HG03025 (cell line): ENCODE measurements around the gene GABRG3.

Experiments
- ATAC-seq: cut with Tn5 transposase; IDR thresholded peaks from one replicate; pipeline ENCODE4 v1.9.1; 2021; ENCODE audit warnings: mild to moderate bottlenecking, moderate library complexity; ENCODE audit not compliant: unreplicated experiment, low FRiP score

The GABRG3 gene

DNA sequence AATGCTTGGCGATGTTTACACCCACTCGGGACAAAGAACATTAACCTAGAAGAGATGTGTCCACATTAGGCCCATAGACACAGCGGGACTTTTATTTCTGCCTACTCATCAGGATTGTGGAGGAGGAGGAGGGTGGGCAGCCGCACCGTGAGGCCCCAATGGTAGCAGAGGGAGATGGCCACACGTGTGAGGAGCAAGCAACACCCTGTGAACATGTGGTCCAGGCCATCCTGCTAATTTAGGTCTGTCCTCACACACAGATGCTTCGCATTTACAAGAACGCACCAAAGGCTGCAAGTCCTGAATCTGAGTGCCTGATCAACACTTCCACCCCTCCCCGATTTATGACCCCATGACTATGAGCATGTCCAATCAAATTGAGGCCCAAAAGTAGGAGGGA, 560.0 kb downstream of the GABRG3 start:
- ATAC-seq: no peak

DNA sequence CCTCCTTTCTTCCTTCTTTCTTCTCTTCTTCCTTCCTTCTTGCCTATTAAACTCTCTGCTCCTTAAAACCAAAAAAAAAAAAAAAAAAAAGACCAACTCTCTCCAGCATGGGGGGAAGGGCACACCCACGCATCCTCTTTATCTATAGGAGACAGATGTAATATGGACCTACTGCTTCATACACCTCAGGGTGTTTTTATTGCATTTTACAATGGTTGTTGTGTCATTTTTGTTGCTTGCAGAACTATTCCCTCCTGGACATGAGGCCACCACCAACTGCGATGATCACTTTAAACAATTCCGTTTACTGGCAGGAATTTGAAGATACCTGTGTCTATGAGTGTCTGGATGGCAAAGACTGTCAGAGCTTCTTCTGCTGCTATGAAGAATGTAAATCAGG, 561.4 kb downstream of the GABRG3 start:
- ATAC-seq: no peak

DNA sequence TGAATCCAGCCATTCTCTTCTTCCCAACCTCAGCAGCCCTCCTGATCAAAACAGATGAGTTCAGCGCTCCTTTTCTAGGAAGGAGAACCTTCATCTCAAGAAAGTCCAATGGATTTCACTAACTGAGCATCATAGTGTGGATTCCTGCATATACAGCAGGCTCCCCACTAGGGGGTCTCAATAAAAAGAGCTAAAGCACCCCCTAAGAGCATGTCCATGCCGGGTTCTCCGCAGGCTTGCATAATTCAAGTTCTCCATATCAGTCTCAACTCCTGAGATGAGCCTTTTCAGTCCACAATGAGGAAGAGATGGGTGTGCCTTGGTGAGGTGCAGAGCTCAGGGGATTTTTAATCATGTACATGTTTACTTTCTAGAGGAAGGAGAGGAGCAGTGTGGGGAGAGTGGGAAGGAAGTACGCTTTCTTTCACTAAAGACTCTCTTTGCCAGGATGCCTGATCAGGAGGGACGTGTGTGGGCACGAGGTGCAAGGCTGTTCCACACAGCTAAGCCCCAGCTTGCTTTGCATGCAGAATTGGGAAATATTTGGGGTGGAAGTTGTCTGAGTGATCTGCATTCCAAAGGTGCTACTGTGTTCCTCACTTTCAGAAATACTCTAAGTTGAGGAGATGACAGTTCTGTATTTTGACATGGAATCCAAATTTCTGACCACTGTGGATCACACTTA, 564.6 kb downstream of the GABRG3 start:
- no peak for ATAC-seq

DNA sequence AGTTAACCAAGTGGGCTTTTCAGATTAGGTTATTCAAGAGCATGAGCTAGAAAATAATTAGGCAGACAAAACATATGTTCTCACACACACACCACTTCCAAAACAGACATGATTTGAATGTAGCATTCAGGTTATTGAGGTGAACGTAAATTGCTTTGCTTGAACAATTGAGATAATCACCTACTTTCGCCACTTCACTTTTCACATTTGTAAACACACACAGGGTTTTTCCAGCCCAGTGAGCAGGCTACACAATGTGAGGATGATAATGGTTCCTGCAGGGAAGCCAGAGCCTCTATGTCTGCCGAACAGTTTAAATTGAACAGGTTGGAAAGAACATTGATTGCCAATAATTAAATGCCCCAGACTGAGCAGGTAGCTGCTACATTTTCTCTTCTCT, 567.3 kb downstream of the GABRG3 start:
- no peak for ATAC-seq

DNA sequence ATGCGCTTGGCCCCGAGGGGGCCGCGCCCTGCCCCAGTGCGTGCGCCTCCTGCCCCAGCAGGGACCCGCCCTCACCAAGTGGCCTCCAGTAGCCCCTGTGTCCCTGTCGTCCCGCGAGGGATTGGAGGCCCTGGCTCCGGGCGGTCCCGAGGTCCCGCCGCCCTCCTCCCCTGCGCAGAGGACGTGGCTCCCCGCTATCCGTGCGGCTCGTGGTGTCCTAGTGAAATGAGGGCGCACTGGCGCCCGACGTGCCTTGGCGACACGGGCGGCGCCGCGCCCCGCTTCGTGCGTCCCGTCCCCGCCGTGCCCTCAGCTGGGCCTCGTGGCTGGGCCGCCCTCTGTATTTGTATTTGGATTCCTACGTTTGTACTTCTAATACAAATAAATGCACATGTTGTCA, 570.6 kb downstream of the GABRG3 start:
- ATAC-seq: no peak

DNA sequence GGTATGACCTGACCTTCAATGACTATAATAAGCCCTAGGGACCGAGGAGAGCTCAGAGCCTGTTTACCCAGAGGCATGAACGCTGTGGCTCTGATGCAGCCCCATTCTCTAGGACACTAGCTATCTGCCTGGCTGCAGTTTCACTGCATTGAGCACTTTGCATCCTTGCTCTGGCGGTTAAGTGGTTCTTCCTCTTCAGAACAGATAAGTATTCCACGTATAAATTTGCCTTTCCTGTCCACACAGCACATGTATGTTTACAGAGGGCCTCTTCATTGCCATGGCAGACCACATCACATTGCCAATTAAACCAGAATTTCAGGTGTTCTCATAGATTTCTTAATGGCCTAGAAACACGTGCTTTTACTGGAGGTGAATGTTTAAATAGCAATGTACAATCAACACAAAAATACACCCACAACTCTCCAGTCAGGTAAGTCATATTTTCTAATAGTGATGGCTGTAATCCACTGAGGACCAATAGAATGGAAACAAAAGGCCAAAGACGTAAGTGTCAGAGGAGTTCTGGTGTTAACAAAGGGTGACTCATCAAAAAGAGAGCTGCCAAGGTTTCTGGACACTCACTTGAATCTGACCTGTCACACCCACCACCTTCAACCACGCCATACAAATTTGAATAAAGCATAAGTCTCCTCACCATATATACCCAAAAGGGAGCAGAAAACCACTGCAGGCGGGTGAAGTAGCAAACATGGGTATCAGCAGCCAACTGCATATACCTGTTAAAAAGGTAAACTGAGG, 574.7 kb downstream of the GABRG3 start:
- no peak for ATAC-seq

DNA sequence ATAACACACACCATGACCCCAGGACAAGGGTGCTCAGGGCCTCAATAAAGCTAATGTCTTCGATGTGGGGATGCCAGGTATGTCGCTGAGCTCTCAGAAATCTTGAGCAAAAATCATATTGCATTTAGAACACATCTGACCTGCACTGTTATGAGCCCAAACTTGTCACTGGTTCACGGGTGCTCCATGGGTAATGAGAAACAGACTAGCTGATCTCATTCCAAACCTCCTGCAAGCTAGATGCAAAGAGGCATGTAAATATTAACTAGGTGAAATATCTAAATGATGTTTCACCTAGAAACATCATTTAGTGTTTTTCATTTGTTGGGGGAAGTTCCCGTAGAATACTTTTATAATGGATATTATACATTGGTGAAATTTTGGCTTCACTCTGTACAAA, 578.8 kb downstream of the GABRG3 start:
- no peak for ATAC-seq

DNA sequence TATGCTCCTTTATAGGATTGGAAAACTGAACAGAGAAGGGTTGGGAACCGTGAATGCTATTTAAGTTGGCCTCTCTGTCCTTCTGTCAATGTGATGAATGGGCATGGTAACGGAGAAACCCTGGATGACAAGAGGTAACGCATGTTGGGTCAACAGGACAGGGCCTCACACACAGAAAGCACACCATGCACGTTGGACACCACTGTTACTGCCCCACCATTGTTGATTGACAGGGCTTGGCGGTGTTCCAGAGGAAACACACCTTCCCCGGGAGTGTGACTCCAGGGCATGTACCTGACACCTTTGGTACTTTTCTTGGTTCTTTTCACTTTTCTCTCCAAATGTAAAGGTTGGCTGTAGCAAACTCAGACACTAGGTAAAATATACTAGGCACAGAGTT, 579.7 kb downstream of the GABRG3 start:
- no peak for ATAC-seq

DNA sequence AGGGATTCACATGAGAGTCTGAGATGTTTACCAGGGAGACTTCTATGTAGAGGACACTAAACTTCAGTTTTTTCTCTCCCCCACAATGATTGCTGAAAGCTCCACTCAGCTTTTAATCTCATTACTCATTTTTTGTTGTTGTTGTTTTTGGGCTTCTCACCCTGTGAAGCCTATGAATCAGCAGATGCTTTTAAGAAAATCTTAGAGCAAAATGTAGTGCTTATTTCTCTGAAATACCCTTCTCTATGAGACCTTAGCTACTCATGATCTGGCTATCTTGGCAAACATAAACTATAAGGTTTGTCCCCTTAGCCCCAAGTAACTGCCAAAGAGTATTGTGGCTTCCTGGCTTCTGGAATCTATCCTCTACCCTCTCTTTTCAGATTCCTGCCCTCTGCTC, 590.8 kb downstream of the GABRG3 start:
- ATAC-seq: no peak

DNA sequence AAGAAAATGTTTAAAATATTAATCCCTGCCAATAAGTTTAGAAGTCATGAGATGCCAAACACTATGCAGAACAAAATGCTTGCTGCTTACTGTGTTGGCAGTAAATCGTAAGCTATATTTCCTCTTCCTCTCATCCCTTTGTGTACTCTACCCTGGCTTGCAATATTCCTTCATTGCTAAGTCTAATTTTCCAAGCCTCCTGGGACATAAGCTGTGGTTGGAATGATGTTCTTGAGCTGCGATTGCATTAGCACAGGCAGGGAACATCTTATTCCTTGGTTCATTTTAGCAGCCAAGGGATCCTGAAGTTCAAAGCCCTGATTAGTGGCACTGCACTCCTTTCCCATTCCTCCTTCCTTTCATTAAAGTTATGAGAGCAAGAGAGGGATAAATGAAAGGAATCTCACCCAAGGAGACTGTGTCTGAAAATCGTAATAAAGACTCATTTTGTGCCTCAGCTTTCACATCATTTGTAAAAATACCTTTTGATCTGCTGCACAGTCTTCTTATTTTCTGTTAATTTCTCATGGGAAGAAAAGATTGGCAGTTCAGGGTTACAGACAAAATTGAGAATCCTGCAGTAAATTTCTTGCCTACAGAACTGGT, 592.9 kb downstream of the GABRG3 start:
- ATAC-seq: no peak

DNA sequence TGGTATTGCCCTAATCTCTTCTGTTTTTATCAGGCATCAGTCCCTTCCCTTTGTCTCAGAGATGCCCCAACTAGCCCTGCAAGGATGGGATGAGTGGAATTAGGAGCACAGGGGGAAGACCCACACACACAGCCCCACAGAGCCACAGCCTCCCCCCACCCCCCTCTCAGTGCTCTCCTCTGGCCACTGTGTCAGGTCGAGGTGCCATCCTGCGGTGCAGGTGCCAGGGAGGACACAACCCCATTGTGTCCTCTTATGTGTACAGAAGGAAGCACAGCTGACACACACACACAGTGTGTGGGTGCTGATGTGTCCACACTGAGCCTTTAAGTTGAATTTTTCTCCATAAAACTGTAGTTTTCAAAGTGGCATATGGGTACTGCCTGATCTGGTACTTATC, 593.7 kb downstream of the GABRG3 start:
- no peak for ATAC-seq

DNA sequence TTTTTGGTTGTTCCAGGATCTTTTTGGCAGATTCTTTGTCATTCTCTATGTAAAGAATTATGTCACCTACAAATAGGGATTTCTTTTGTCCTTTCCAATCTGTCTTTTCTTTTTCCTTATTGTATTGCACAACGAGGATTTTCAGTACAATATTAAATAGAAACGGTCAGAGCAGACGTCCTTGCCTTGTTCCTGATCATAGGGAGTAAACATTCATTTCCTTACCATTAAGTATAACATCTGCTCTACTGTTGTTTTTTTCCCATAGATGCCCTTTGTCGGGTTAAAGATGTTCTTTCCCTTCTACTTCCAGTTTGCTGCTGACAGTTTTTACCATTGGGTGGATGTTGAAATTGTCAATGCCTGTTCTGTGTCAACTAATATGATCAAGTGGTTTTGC, 599.8 kb downstream of the GABRG3 start:
- ATAC-seq: no peak

DNA sequence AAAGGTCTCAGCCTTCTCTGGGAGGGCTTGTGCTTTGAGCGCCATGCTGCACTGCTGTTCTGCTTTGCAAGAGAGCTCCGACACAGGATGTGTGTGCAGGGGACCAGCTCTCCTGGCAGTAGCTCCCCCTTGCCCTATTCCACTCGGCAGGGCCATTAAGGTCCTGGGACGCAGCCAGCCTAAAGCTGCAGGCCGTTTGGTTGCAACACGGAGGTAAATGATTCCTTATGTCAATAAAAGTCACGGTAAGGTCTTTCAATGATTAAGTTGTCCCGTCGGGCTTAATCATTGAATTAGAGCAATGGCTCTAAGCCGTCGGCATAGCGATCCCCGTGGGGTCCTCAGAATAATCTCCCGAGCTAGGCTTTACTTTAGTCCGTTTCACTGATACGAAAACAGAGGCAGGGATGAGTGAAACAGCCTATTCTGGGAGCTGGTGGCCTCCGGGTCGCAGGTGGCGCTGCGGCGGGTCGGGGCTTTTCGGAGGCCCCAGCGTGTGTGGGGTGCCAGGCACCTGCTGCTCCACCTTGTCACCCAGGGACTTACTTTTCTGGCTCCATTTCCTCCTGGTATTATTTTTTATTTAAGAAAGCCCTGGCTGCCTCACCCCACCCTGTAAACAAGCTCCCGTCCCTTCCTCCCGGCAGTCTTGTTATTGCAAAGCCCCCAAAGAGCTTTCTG, 603.0 kb downstream of the GABRG3 start:
- no peak for ATAC-seq

DNA sequence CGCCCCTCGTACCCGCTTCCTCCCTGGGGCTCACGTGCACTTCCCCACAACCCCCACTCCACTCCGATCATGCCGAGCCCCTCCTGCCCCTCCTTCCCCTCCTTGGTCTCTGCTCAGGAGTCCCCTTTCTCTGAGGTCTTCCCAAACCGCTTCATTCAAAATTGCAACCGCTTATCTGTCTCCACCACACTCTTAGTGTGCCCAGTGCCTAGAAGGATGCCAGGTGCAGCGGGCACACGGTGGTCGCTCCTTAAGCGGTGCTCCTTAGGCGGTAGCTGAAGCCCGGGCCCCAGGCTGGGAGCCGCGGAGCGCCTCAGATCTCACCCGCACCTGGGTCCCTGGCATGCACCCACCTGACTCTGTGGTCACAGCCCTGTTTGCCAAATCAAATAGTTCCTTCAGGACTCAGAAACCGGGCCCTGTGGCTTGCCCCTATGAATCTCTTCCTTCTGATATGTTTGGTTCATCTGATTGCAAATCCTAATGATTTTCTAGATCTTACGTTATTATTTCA, 603.6 kb downstream of the GABRG3 start:
- no peak for ATAC-seq

DNA sequence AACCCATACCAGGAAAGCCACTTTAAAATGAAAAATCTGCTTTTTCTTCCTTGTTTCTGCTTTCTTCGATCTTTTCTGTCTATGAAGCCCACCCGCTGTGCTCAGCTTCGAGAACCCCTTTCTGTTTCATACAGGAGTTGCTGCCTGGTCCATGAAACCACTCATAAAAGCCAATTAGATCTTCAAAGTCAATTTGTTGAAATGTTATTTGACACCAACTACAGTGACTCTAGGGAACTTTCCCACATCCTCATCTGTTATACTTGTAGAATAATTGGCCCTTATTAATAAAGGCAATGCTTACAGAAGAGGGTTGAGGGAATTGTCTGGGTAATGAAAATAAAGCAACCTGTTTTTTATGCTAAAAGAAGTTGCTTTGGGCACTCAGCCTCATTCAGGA, 604.5 kb downstream of the GABRG3 start:
- no peak for ATAC-seq

DNA sequence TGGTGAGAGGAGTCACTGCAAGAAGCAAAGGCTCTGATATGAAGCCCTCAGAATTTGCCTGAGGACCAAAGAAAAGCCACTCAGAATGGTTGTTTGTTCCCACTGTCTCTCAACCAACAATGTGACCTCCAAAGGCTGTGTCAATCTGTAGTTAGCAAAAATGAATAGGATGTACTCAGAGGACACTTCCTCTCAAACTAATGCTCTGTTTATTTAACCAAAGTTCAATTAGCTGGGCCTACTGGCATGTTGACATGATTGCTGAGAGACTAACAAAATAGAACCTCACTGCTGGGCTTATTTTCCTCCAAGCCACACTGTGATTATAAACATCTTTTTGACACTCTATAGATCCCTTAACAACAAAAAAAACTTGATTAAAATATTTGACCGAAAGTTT, 605.6 kb downstream of the GABRG3 start:
- no peak for ATAC-seq

DNA sequence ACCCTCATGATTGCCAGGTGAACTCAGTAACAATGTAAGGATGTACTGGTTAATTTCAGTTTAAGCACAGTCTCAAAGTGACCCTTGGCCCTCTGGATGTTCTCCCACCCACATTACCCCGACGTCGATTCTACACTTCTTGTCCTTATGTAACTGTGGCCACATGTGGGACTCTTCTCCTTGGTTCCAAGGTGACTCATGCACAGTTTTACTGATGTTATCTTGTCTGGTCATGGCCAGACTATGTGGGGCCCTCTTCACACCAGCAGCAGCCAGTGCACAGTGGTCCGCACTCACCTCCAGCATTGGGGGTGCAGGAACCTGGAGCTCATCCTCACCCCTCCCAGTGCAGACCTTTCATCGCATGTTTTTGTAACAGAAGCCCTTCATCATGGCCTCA, 608.8 kb downstream of the GABRG3 start:
- no peak for ATAC-seq

DNA sequence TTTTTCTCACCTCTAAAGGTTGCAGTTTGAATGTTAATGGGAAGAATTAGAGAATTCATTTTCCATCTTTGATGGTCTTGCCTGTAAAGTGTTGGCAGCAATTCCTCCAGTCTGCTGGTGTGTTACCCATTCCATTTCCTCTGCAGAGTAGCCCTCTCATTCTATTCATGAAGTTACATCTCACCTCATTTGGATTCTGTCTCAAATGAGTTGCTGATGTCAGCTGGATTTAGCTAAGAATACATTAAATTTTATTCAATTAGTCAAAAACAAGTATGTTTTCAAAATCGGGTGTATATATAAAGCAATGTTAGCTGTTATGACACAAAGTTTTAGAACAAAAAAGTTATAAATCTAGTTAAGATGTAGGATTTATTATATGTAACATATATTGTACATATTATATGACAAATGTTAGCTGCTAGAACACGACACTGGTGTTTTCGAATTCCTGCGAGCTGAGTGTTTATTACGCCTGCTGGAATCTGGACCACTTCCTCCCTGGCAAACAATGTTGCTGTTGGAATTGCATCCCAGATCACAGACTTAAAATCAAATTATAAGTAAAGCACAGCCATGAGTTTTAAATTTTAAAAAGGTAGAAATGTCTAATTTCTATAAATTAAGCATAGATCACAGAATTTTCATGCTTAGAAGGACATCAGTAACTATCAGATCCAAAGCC, 611.9 kb downstream of the GABRG3 start:
- ATAC-seq: no peak

DNA sequence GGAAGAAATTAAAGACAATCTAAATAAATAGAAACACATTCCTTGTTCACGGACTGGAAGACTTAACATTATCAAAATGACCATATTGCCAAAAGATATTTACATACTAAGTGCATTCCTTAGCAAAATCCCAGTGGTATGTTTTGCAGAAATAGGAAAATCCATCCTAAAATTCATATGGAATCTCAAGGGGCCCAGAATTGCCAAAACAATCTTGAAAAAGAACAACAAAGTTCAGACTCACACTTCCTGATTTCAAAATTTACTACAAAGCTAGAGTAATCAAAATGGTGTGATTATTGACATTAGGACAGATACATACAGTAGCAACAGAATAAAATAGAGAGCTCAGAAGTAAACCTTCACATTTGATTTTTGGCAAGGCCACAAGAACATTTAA, 612.7 kb downstream of the GABRG3 start:
- no peak for ATAC-seq

DNA sequence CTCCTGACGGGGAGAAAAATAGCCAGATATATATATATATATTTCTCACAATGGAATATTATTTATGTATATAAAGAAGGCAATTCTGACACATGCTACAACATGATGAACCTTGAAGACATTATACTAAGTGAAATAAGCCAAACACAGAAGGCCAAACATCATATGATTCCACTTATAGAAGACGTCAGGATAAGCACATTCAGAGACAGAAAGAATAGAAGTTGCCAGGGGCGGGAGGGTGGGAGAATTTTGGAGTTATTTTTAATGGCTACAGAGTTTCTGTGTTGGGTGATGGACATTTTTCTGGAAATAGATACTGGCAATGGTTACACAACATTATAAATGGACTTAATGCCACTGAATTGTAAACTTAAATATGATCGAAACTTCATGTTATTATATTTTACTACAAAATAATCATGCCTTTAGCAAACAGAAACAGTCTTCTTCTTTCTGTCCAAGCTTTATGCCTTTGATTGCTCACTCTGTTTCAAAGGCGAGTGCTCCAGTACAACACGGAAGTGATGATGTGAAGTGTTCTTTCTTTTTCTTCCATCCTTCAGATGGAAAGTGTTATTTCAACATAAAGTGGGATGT, 614.2 kb downstream of the GABRG3 start:
- ATAC-seq: no peak
